Measurements from ENCODE around the gene PRR5L.

DNA sequence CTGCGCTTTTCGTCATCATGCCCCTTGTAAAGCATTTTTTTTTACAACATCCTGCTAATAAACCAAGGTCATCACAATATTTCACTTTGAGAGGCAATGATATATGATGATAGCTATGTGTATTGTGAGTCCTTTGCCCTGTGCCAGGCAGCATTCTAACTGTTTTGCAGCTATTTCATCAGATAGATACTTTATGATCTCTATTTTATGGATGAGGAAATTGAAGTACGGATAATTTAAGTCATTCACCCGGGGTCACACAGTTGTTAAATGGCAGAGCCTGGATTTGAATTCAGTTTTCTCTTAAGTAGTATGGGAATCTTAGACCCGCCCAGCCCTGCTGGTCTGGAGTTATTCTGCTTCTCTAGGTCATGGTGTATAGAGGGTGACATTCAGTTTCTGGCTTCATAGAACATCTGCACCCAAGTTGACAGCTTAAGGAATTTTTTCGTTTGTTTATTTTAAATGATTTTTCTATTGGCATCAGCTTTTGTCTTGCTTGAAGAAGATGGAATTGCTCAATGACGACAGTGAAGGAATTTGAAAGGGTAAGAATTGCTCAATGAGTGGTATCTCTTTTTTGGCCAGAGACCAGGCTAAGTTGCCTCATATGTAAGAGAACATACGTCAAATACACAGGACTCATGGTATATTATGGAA, 926 bp downstream of the PRR5L start:
- TF ChIP-seq CTCF (IDR thresholded peaks at IDR 0.05; ENCODE audit: insufficient read depth, low read length, poor library complexity, severe bottlenecking): no peak
- TF ChIP-seq EZH2phosphoT487 (conservative IDR thresholded peaks at IDR 0.05; ENCODE audit: low read length): no peak

All from SU-DHL-6 (cell line).